ENCODE results near the gene PRDM13.
"Not testable (repeated sequence)": the region's sequence is repeated elsewhere in the genome, so short reads cannot be mapped to it uniquely, and the experiment has no call there.

The PRDM13 gene

DNA sequence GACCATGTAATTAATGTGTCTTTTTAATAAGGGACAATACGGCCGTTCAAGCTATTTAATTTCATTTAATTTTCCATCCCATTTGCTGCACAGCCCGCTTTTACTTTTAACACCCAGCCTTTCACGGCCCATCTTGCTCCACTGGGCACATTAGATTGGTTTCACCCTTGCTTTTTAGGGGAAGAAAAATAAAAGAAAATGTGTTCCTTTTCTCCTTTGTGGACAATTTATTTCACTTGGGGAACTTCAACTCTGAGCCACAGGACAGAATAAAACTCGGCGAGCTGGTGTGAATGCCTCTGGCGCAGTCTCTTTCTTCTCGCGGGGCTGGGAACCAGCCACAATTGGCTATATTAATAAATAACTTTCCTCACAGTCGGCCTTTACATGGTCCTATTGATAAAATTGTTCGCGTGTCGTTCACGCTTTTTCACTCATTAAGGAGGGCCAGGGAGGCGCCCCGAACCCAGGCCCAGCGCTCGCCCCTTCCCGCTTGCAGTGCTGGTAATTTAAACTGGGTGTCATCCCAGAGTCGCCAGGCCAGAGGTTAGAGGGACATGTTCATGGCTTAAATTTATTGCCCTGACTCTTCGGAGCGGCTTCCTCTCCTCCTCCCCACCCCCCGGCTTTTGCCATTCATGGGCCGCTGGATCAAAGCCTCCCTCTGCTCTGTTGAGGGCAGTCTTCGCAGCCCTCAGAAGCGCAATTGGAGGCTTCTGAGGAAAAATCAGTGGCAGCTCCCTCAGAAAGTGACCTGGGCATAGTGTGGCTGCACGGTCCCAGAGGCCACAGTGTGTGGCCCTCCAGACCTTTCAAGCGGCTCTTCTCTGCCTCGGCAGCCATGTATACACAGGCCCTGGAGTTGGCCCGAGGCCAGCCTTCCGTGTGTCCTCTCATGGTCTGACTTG is 2.2 kb upstream of the PRDM13 start:
- DNase-seq: no peak

DNA sequence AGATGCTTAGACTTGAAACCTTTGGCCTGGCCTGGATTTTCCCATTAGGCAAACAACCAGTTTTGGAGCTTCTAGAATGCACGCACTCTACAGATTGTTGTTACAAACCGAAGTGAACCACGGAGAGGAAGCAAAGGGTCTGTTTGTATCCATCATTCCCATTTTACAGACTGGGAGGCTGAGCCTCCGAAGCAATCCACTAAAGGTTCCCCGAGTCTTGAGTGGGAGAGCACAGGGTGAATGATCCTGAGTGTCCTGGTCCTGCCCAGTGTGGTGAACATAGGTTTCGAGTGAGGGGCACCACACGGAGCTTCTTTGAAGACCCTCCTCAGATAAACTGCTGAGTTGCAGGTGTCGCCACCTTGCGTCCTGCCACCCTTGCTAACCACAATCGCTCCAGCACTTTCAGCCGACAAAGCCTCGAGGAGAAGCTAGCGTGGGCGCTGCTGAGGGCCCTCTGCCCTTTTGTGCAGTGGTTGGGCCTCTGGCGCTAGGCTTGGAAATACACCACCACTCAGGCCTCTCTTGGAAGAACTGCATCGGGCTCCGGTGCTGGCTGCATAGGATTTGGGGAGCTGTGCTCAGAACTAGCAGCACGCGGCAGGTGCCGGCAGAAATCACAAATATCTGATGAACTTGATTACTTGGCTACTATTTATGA is 1.4 kb upstream of the PRDM13 start:
- no peak for DNase-seq

DNA sequence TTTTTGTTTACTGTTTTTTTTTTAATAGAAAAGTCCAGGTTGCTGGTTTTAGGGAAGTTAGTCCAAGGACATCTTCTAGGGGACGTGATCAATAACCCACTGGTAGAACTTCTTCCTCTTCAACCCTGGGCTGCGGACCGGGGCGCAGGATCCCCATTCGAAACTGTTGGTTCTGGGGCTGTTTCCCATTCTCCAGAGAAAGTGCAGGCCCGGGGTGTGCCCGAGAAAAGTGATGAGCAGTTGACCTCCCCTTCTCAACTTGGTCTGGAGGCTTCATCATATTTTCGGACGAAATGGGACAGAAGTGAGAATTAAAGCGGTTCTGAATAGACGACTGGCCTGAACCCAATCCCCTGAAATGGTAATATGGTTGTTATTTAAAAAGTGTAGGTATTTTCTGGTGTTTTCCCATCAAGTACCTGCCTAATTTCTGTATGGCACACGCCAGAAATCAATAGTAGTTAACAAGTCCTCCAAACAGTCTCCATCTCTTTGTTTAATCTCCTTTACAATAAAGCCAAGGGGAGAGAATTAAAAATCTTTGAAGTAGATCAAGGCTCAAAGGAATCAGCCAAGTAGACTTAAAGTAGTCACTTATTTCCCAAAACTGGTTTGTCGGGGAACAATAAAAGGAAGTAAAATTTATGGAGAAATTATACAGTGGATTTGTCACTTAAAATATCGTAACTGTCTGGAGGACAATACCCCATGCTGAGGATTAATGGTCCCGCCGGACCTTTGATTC is 550 bp upstream of the PRDM13 start:
- no peak for DNase-seq

DNA sequence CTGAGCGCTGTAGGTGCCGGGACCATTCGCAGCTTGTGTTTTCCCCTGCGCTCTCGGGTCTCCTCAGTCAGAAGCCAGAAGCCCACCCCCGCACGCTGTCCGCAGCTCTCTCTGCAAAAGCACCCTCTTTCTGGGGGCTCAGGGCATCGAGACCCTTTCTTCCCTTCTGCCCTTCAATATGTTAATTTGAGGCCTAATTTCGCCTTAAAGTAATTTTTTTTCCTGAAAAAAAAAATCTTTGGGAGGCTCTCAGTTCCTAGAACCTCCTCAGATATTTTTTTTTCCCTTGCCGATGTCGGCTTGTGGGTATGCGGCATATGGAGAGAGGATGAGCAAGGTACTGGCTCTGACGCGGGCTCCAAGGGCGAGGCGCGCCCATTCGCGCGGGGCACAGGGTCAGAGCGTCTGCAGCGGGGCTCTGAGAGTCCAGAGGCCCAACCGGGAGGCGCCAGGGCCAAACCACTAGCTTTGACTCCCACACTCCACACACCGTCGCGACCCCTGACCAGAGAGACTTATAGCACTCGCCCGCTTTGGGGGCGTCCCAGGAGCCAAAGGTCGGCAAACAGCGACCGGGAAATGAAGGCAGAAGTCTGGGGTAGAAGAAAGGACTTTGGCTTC is 893 bp downstream of the PRDM13 start:
- no peak for DNase-seq

DNA sequence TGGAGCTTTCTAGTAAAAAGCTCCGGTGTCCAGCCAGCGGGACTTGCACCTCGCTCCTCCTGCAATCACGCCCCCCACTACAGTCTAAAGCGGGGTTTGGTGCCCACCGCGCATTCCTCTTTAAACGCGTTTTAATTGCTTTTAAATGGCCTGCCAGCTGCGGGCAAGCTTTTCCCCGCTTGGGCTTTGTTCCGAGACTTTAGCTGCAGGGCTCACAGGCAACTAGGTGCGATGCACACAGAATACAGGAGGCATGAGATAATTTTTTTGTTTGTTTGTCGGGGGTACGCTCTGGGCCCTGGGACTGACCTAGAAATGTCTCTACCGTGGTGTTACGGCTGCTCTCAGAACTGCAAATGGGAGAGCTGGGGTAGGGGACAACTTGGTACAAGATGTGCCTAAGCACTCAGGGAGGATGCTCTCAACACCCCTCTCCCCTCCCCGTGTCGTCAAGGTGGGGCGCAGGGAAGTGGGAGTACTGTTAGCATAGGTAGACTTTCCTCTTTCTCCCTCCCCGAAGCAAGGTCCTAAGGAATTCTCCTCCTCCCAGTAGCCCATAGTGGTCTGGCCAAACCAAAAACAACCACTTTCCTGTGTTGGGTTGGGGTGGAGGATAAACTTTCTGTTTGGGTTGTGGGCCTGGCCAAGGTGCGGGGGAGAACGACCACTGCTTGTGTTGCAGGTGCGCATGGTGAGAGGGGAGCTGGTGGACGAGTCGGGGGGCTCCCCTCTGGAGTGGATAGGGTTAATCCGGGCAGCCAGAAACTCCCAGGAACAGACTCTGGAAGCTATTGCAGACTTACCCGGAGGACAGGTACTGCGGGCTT is 1.6 kb downstream of the PRDM13 start:
- no peak for DNase-seq

DNA sequence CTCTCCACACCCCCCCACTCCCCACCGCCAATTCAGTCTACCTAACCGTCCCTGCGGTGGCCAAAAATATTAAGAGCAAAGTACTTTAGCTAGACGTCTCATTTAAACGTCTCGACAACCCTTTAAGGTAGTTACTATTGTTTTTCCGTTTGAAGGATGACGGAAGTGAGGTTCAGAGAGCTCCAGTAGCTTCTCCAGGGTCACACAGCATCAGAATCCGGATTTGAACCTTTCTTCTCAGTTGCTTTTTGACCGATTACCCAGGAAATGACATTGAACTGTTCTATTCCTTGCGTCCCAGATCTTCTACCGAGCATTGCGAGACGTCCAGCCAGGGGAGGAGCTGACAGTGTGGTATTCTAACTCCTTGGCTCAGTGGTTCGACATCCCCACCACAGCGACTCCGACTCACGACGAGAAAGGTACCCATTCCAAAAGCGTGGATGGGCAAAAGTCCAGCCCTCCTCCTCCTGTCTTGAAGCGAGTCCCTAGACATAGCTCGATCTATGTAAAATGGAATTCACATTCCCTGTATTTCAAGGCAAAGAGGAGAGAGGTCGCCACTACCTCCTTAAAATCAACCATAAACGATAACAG is 2.4 kb downstream of the PRDM13 start:
- no peak for DNase-seq

DNA sequence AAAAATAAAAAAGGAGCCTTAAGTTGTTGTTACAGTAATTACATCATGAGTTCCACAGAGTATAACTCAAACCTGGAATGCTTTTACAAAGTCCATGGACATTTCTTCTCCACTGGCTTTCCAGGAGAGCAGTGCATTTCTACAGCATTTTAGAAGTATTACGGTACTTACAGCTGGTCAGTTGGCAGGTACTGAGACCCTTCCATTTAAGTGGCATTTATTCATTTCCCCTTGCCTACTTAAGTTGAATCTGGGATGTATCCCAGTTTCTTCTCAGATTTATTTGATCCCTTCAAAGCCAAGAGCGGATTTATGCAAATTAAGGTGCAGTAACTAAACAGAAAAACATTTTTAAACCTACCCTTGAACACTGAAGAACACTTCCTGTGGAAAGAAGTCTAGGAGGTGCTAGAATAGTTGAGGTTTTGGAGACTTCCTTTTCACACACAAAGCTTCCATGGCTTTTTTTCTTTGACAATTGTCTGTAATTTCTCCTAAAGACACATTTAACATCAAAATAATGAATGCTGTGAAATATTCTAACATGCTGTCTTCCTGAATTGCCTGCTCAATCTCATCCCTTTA is 3.4 kb downstream of the PRDM13 start:
- no peak for DNase-seq

DNA sequence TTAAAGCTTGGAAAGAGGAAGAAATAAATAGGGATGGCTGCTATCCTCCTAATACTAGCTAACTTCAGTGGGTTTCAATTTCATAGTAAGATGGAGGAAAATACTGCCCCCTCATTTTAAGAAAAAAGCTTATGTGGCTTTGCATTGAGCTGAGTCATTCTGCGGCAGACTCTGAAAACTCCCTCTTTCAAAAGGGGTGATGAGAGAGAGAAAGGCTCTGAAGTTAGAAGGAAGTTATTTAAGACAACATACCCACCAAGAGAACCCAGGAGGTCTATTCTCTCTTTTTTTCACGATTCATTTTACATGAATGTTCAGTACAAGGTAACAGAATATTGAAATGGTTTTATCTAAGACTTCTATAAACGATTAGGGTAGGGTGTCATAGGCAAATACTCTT is 4.5 kb downstream of the PRDM13 start:
- DNase-seq: no peak

DNA sequence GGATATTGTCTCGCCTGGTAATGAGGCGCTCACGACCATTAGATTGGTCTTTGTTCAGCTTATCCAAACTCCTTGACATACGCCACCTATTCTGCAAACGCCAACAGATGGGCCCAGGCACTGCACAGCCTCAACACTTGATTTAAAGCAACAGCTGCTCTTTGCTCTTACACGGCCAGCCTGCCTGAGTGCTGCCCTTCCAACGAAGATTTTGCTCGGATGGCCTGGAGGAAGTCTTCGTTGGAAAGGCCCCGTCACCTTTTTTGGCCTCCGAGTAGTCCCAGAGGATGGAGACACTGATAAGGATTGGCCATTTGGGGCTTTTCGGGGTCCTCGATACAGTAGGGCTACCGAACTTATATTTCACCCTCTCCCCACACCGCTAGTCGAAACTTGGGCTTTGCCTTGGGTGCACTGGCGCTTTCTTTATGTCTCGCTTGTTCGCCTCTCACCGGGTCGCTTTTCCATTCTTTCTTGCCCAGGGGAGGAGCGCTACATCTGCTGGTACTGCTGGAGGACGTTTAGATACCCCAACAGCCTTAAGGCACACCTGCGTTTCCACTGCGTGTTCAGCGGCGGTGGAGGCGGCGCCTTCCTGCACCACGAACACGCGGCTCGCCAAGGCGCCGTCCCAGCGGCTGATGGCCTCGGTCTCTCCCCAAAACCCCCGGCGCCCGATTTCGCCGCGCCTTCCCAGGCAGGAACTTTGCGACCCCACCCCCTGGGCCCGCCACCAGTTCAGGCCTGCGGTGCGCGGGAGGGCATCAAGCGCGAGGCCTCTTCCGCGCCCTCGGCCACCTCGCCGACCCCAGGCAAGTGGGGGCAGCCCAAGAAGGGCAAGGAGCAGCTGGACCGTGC is 6.1 kb downstream of the PRDM13 start:
- DNase-seq: no peak

DNA sequence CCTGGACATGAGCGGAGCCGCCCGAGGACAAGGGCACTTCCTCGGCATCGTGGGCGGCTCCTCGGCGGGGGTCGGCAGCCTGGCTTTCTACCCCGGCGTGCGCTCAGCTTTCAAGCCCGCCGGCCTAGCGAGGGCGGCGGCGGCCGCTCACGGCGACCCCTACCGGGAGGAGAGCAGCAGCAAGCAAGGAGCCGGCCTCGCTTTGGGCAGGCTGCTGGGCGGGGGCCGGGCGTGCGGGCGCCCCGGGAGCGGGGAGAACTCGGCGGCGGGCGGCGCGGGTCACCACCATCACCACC is 6.7 kb downstream of the PRDM13 start:
- no peak for DNase-seq

DNA sequence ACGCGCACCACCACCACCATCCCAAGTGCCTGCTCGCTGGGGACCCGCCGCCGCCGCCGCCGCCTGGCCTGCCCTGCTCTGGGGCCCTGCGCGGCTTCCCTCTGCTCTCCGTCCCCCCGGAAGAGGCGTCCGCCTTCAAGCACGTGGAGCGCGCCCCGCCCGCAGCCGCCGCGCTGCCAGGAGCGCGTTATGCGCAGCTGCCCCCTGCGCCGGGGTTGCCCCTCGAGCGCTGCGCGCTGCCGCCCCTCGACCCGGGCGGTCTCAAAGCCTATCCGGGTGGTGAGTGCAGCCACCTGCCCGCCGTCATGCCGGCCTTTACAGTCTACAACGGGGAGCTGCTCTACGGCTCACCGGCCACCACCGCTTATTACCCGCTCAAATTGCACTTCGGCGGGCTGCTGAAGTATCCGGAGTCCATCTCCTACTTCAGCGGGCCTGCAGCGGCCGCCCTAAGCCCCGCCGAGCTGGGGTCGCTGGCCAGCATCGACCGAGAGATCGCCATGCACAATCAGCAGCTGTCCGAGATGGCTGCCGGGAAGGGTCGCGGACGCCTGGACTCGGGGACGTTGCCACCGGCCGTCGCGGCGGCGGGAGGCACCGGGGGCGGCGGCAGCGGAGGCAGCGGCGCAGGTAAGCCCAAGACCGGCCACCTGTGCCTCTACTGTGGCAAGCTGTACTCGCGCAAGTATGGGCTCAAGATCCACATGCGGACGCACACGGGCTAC is 7.2 kb downstream of the PRDM13 start:
- DNase-seq: no peak

DNA sequence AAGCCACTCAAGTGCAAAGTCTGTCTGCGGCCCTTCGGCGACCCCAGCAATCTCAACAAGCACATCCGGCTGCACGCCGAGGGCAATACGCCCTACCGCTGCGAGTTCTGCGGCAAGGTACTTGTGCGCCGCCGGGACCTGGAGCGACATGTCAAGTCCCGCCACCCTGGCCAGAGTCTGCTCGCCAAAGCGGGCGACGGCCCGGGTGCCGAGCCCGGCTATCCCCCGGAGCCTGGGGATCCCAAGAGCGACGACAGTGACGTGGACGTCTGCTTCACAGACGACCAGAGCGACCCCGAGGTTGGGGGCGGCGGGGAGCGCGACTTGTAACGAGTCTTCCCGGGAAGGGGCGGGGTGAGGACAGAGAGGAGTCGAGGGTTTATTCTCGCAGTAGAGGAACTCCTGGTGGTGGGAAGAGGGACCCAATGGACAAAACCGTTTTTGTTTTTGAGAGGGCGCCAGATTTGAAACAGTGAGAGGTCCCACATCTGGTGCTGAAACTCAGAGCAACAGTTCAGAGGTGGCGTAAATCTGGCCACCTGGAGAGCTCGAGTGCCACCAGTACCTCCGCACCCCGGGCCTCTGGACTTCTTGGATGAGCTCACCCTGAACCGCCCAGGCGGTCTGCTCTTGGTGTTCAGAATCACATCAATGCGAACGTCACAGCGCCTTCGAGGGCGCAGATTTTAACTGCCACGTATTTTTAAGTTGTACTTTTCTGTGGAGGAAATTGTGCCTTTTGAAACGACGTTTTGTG is 8.0 kb downstream of the PRDM13 start:
- DNase-seq: no peak

DNA sequence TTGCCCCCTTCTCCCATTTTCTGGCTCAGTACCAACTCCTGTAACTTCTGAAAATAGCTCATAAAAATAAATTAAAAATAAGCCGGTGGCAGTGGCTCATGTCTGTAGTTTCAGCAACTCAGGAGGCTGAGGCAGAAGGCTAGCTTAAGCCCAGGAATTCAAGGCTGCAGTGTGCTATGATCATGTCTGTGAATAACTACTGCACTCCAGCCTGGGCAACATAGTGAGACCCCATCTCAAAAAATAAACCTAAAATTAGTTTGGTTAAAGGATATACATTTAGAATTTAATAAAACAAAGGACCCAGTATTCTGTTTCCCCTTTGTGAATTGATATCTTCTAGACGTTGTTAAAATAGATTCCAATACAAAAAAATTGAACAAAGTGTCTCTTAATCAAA is 10.5 kb downstream of the PRDM13 start:
- DNase-seq: no peak

DNA sequence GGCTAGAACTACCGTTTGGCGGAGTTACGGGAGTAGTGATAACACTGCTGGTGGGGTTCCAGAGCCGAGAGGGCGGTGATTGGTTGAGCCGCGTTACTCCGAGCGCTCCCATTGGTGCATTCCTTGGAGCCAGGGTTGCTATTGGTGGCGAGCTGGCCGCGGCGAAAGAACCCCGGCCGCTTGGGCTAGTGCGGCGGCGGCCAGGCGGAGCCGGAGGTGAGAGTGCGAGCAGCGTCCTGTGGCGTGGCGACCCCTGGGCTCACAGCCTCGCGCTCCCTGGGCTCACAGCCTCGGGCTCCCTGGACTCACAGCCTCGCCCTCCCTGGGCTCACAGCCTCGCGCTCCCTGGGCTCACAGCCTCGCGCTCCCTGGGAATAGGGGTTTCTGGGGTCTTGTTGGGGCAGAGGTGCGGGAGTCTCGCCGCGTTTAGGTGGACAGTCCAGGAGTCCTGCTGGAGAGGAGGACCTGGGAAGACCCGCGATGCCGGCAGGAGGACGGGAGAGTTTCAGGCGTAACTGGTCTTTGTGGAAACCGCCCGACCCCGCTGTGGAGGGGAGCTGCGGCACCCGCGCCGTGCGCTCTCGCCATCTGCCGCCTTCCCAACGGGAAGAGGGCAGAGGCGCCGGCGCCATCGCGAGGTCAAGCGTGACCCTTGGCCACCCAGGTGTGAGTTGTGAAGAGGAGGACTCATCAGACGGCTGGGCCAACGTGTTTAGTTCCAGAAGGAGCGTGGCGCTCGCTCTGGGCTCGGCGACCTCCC is 12.2 kb downstream of the PRDM13 start:
- DNase-seq: no peak

DNA sequence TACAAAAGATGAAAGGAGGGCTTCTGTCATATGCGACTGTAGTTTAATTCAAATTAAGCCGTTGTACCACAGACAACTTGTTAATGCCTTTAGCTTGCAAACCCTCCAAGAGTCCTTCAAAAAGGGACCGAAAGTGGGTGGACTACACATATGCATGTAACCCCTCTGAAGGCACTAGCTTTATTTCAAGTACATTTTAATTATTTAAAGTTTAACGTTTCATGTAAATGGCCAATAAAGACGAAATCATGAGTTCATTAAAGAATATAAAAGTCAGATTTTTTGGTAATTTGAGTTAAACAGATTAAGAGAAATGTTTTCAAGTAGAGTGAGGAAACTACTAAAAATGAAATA is 12.8 kb downstream of the PRDM13 start:
- DNase-seq: no peak

DNA sequence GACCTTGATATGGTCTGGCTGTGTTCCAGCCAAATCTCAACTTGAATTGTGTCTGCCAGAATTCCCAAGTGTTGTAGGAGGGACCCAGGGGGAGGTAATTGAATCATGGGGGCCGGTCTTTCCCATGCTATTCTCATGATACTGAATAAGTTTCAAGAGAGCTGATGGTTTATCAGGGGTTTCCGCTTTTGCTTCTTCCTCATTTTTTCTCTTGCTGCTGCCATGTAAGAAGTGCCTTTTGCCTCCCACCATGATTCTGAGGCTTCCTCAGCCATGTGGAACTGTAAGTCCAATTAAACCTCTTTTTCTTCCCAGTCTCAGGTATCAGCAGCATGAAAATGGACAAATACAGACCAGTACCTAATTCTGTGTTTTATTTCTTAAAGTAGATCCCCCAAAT is 15.4 kb downstream of the PRDM13 start:
- DNase-seq: not testable (repeated sequence)

DNA sequence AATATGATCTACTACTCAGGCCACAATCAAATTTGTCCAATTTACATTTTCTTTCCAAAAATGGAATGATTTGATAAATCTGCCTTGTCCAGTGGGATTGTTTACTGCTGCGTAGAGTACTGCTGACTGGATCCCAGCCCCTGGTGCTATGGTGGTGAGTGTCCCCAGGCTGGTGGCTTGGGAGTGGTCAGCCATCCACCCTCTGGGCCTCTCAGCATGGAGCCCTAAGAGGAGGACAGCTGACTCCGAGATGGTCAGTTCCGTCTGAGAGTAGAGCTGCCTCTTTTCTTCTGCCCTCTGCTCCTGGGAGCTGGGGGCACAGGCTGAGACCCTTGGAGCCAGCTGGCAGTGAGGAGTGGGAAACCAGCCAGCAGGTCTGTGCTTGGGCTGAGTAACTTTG is 22.7 kb downstream of the PRDM13 start:
- DNase-seq: no peak

DNA sequence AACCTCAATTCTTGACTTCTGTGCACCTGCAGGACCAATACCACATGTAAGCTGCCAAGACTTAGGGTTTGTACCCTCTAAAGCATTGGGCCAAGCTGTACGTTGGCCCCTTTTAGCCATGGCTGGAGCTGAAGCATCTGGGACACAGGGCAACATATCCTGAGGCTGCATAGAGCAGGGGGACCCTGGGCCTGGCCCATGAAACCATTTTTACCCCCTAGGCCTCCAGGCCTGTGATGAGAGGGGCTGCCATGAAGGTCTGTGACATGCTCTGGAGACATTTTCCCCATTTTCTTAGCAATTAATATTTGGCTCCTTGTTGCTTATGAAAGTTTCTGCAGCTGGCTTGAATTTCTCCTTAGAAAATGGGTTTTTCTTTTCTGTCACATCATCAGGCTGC is 31.0 kb downstream of the PRDM13 start:
- no peak for DNase-seq

DNA sequence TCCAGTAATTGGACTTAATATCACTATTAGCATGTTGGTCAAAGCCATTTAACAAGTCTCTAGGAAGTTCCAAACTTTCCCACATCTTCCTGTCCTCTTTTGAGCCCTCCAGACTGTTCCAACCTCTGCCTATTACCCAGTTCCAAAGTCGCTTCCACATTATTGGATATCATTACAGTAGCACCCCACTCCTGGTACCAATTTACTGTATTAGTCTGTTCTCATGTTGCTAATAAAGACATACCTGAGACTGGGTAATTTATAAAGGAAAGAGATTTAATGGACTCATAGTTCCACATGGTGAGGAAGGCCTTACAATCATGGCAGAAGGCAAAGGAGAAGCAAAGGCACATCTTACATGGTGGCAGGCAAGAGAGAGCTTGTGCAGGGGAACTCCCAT is 31.7 kb downstream of the PRDM13 start:
- not testable (repeated sequence) for DNase-seq

Data from GOT3 (cell line).